Activated T-helper 1 cell treated with Interleukin-2 at 50 U/mL for 16 hours (primary cell): ENCODE measurements around the gene ATP2B3.

Experiments used
- DNase-seq: peaks from one replicate; pipeline ENCODE4 v3.0.0-alpha.2; 2020; ENCODE audit warnings: low read depth

The ATP2B3 gene

GRCh38 chrX:153572601-153573000 is 55.2 kb downstream of the ATP2B3 start:
- no peak for DNase-seq

DNA sequence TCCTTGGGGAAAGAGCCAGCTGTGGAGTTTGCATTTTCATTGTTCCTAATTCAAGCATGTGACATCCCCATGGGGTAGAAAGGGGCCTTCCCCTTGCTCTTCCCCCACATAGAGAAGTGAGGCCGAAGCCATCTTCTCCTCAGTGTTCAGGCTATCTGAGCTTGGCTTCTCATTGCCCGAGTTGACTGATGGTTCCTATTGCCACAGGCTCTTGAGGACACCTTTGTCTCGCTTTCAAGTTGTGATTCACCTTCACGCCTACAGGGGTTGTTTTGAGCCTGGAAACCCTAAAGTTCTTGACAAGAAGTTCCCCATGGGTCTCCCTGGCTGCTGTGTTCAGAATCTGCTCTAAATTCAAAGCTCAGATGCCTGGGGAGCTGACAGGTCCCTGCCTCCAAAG is 56.5 kb downstream of the ATP2B3 start:
- DNase-seq = no peak

GRCh38 chrX:153576239-153576870 is 58.9 kb downstream of the ATP2B3 start:
- DNase-seq = no peak

GRCh38 chrX:153576961-153577360 is 59.5 kb downstream of the ATP2B3 start:
- DNase-seq = no peak

DNA sequence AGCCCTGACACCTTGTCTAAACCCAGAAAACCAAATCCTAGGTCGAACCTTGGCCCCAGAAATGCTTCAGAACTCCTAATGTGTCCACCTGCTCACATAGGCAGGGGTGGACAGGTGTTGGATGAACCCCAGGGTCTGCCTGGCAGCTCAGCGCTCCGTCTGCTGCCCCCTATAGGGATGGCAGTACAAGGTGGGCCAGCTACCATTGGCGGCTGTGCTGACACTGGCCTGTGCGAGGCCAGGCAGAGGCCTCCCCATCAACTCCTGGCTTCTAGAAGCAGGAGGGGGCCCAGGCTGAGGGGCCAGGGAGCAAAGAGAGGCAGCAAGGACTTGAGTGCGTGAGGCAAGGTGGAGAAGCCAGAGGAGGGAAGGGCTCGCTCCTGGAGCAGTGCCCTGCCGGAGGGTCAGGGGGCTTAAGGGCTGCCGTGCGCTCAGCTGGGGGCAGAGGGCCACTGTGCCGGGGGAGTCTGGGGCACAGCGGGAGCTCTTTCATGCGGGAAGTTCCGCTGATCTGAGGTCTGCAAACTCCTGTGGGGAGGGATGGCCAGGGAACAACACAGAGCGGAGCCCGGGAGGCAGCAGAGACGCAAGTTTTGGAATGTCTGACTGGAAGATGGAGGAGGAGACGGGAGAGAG is 60.9 kb downstream of the ATP2B3 start:
- no peak for DNase-seq

DNA sequence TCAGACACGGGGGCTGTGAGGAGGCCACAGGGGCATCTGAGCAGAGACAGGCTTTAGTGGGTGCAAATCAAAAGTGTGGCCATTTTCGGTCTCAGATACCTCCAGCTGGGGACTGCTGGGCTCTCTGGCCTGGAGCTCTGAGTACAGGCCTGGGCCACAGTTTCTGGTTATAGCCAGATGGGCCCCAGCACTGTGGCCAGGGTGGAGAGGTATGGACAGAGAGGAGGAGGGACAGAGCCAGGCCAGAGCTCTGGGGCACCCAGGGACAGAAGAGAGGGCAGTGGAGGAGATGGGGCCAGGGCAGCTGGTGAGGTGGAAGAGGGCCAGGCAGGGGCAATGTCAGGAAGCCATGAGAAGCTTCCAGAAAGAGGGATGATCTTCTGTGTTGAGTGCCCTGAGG is 61.4 kb downstream of the ATP2B3 start:
- no peak for DNase-seq

DNA sequence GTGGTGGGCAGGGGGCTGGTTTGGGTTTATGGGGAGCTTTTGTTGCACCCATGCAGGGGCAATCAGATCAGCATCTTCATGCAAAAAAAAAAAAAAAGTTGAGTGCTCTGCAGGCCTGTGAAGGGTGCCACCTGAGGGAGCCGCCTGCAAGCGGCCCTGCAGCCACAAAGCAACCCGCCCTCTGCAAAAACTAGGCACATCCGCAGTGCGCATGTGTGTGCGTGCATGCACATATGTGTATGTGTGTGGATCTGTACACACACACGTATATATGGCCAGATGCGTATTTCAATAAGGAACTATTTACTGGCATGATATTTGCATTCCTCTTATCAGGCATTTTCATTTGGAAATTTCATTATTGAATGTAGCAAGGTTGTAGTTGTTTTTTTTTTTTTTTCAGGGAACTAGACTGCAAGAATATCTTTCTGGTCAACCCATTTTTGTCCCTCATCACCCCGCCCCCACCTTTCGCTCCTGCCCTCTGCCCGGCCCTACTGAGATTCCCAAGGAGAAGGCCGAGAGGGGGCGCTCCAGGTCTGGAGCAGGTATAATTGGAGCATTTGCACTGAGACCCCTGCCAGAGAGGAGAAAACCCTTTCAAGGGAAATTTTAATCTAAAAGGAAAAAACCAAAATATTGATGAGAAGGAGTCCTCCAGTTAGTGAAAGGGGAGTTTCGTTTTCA is 63.4 kb downstream of the ATP2B3 start:
- no peak for DNase-seq

- DNase-seq = peak; percentile 37
Observed at GRCh38 chrX:153582896-153583295, 65.5 kb downstream of the ATP2B3 start.

DNA sequence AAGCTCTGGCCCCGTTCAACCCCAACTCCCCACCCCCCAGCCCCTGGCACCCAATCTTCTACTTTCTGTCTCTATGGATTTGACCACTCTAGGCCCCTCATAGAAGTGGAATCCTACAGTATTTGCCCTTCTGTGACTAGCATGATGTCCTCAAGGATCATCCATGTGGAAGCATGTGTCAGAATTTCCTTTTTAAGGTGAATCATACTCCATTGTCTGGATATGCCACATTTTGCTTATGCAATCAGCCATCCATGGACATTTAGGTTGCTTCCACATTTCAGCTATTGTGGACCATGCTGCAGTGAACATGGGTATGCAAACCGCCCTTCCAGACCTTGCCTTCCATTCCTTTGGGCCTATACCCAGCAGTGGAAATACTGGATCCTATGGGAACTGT is 66.0 kb downstream of the ATP2B3 start:
- DNase-seq = no peak

DNA sequence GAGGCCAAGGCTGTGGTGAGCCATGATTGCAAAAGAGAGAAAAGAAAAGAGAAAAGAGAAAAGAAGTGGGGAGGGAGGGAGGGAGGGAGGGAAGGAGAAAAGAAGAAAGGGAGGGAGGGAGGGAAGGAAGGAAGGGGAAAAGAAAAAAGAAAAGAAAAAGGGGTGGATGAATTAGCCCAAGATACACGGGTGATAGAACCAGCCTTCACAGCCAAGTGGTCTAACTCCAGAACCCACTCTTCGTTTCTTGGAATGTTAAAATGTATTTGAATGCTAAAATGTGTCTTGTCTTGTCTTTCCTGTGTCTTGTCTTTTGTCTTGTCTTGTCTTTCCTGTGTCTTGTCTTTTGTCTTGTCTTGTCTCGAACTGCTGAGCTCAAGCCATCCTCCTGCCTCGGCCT is 68.4 kb downstream of the ATP2B3 start:
- no peak for DNase-seq

DNA sequence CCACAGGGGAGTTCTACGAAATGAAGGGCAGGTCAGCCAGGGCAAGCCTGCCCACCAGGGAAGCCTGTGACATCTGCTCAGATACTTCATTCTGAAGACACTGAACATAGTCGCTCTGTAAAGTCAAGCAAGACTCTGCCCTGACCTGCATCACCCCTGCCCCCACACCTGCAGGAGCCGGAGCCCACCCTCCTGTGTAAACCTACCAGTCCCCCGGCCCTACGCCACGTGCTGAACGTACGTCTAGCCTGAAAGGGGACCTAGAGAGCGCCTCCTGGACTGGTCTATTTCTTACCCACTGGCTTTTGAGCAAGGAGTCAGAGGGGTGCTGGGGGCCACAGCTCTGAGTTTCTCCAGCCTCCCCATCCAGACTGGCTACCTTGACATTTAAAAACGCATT is 69.9 kb downstream of the ATP2B3 start:
- DNase-seq = no peak

DNA sequence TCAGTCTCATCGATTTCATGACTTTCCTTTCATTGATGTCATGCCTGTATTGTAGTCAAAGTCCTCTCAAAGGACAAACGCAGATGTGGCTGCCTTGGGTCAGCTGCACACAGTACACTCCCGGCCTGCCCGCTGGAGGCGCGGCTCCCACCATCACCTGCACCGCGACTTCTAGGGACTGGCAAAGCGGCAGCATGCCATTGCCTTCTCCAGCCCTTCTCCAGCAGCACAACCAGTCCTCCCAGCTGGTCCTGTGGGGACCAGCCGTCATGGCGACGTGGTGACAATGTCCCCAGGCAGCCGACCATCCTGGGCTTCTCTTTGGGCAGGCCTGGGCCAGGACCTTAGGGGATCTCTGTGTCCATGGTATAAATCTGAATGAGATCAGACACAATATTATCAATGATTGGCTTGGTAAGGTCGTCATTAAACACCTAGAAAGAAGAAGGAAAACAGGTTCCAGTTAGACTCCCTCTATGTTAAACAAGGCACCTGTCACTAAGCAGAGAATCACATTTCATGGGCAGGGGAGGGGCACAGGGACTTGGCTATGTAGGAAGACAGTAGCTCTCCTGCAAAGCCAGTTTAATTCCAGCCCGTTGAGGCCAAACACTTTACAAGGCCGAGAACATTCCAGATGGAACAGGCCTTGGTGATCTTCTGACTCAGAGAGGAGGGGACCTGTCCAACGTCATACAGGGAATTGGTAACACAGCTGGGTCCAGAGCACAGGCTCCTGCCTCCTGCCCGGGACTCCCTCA is 70.8 kb downstream of the ATP2B3 start:
- no peak for DNase-seq

- no peak for DNase-seq
Observed at GRCh38 chrX:153588782-153589446, 71.5 kb downstream of the ATP2B3 start.

DNA sequence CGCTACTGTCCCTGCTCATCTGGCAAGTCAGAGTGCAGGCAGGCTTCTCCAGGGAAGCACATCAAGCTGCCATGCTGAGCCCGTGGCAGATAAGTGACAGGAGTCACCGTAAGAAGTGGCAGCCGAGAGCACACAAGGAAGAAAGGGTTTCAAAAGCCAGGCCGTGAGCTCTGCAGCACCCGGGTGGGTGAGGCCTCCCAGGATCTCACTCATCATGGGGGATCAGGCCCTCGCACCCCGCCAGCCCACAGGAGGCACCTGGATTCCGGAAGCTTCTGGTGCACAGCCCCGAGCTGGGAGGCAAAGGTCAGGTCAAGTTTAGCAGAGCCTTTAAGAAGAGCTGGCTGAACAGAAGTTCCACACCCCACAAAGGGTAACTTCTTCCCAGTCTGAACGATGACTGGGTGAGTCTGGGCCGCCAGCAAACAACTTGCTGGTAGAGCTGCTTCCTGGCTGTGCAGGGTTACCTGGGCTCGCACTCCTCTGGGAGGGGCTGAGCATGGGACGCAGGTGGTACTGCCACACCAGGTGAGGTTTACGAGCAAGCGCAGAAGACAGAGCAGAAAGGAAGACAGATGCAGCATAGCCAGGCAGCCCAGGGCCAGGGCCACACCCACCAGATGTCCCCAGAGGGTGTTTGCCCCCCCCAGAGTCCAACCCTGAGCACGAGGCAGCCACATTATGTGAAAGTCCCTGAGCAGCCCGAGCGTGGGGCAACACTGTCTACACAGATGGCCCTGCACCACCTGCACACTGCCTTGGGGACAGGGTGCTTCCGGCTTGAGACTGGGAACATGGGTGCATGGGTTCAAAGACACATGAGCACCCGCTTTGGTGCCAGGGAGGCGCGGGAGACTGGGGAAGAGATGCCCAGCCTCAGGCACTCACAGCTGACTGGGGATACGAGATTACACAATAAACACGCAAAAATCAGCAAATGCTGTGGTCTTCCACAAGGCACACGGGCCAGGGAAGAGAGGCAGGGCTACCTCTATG is 73.8 kb downstream of the ATP2B3 start:
- no peak for DNase-seq

- DNase-seq = no peak
Observed at GRCh38 chrX:153592091-153592833, 74.8 kb downstream of the ATP2B3 start.

DNA sequence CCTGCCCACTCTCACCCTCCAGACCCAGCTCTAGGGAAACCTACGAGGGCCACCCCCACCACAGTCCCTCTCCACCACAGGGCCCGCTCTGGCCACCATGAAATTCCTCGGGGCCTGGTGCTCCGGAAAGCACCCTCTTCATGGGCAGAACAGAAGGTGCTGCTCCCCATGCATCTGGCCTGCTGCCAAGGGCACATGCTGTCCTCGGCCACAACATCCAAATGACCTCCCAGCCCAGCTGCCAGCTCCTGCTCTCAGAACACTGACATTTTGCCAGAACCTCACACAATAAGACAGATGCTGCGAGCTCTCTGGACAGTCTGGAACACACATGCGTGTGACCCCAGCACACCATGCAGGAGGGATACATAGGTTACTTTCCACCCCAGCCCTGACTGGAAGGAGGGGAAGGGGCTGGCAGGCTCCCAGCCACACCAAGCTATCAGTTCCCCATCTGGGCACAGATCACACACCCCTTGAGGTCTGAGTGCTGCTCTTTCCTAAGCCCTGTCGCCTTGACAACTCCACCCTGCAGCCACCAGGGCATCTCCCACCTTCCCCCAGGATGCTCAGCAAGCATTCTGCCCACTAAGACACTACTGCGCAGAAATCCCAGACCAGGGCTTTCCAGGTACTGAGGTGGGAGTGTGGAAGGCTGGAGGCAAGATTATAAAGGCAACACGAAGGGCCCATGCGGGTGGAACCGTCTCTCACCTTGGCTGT is 75.7 kb downstream of the ATP2B3 start:
- DNase-seq = no peak

DNA sequence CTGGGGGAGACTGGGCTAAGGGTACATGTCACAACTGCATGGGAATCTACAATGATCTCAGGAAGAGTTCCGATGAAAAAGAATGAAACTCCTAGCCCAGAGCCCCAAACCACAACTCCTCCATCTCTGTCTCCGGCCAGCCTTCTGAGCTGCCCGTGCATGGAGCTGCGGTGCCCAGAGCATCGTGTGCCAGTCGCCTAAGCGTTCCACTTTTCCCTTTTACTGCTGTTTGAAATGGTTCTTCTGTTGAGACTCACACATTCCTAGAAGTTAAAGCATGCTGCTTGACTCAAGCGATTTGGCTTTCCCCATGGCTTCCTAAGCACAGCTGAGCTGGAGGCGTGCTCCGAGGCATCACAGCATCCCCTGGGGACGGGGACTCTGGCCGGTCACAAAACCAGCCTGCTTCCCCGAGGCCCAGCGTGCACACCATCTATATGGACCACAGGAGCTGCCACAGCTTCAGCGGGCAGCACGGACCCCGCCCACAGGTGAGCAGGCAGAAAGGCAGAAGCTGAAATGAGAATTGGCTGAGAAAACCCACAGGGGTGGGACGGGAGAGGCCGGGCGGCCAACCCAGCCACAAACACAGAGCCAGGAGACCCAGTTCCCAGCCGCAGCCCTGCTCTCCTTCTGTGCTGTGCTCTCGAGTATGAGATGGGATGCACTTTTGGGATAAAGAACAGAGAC is 76.5 kb downstream of the ATP2B3 start:
- no peak for DNase-seq

DNA sequence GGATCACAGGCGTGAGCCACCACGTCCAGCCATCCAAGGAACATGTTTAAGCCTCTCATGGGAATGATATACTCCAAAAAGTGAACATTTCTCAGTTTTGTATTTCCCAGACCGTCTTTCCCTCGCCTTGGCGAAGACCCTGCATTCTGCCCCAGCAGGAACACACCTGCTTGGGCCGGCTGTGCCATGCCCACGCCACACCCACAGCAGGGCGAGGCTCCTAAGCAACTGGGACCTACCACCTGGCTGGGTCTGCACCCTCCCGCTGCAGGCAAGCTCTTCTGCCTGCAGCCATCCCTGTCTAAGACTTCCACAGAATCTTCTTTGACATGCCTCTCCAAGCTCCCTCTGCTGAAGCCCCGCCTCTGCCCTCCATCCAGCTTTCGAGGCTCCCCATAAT is 77.9 kb downstream of the ATP2B3 start:
- DNase-seq = no peak
